Esophagus squamous epithelium (tissue), 4 donors: ENCODE data around the gene ZNF354B.

ENCODE experiments used
- POLR2A ChIP-seq, 4 donors: fragments of 450-650 bp; IDR thresholded peaks; one replicate each; pipeline ENCODE4 v1.6.1; 2017; ENCODE audit warnings: antibody characterized with exemption in 4 of 4, mild to moderate bottlenecking in 4 of 4, moderate library complexity in 3 of 4
- TF ChIP-seq, protein P1 (sequence below), 6 experiments: fragments of 450-650 bp in 4 of 6; fragments of 200-600 bp in 2 of 6; sonication (generic) in 2 of 6; IDR thresholded peaks; one replicate each; pipeline ENCODE4 v1.5.1; 2016 to 2019; ENCODE audit warnings: antibody characterized with exemption in 6 of 6, mild to moderate bottlenecking in 4 of 6, moderate library complexity in 4 of 6

DNA sequence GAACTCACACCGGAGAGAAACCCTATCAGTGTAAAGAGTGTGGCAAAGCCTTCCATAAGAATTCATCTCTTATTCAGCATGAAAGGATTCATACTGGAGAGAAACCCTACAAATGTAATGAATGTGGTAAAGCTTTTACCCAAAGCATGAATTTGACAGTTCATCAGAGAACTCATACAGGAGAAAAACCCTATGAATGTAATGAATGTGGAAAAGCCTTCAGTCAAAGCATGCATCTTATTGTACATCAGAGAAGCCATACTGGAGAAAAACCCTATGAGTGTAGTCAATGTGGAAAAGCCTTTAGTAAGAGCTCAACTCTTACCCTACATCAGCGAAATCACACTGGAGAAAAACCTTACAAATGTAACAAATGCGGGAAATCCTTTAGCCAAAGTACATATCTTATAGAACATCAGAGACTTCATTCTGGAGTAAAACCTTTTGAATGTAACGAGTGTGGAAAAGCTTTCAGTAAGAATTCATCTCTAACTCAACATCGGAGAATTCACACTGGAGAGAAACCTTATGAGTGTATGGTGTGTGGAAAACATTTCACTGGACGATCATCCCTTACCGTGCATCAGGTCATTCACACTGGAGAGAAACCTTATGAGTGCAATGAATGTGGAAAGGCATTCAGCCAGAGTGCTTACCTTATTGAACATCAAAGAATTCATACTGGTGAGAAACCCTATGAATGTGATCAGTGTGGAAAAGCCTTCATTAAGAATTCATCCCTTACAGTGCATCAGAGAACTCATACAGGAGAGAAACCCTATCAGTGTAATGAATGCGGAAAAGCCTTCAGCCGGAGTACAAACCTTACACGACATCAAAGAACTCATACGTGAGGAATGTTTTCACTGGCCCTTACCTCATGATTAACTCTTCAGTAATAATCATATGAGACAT is 72.3 kb downstream of the ZNF354B start:
- TF ChIP-seq, protein P1, sequence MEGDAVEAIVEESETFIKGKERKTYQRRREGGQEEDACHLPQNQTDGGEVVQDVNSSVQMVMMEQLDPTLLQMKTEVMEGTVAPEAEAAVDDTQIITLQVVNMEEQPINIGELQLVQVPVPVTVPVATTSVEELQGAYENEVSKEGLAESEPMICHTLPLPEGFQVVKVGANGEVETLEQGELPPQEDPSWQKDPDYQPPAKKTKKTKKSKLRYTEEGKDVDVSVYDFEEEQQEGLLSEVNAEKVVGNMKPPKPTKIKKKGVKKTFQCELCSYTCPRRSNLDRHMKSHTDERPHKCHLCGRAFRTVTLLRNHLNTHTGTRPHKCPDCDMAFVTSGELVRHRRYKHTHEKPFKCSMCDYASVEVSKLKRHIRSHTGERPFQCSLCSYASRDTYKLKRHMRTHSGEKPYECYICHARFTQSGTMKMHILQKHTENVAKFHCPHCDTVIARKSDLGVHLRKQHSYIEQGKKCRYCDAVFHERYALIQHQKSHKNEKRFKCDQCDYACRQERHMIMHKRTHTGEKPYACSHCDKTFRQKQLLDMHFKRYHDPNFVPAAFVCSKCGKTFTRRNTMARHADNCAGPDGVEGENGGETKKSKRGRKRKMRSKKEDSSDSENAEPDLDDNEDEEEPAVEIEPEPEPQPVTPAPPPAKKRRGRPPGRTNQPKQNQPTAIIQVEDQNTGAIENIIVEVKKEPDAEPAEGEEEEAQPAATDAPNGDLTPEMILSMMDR (IDR thresholded peaks at IDR 0.05), result no peak
- no peak for TF ChIP-seq POLR2A (IDR thresholded peaks at IDR 0.05)
